Measurements from ENCODE around the gene LSAMP. TPM values are rescaled to one million over a fixed set of nuclear protein-coding genes. Genes with fewer than 3 reads are reported as not detected.

Gene LSAMP
- total and polyA plus RNA-seq, 2 of the 8 experiments (the other 6 are each of a cell fraction or from before 2014, with no cell fraction given): 1.8 to 5.7 TPM

DNA sequence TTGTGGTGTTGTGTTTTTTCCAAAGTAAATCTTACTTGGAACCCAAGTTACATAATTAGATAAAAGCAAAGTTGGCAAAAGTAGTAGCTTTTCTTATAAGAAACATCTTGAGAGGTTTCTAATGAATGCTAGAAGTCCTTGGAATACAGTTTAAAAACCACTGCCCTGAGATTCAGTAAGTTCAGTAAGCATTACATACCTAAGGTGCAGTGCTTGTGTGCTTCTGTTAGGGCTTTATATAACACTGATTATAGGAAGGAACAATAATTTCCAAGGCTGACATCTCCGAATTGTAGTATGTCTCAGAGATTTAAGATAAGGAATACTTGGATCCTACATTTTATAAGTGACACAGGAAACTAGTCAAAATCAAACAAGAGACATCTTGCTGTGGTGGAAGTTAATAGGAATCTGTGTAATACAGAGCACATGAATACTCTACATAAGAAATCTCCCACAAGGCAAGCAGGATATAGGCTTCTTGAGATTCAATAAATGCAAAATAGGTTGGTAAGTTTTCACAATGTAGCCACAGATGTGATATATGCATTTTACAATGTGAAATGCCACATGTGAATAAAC lies 268.2 kb downstream of the LSAMP start:
- Histone ChIP-seq H3K4me3 (ENCODE audit: extremely low read depth in 1 of 4, insufficient read depth in 2 of 4, low read depth in 3 of 4, low read length in 4 of 4) (no peak overlapping the region), H3K4ac (replicated peaks; ENCODE audit: insufficient read length, low read depth, low read length) (no peak overlapping the region), H3K56ac (replicated peaks; ENCODE audit: insufficient read length, low read depth, low read length) (no peak overlapping the region), H3K23ac (ENCODE audit: insufficient read length) (no peak overlapping the region), H2BK120ac (replicated peaks; ENCODE audit: low read depth, low read length) (no peak overlapping the region), H4K5ac (ENCODE audit: insufficient read length, low read depth, low read length) (no peak overlapping the region), H2AK5ac (ENCODE audit: low read depth, low read length) (no peak overlapping the region), H3K18ac (ENCODE audit: extremely low read depth, low read length) (no peak overlapping the region), H3K14ac (ENCODE audit: insufficient read length) (no peak overlapping the region), H3K79me1 (ENCODE audit: low read depth, low read length) (no peaks in the 10 kb centered on the region), H3K27ac (ENCODE audit: low read depth, low read length) (no peak overlapping the region), H2BK12ac (ENCODE audit: low read depth, low read length) (no peak overlapping the region), H4K8ac (ENCODE audit: extremely low read depth, insufficient read depth, low read length) (no peak overlapping the region), H3K9me3 (ENCODE audit: insufficient read depth in 2 of 2, low read depth in 1 of 2, low read length in 1 of 2) (no peaks in the 10 kb centered on the region), H3K79me2 (ENCODE audit: control insufficient read depth in 1 of 2, insufficient read depth in 2 of 2, low read length in 2 of 2) (no peaks in the 10 kb centered on the region), H2AFZ (ENCODE audit: low read length) (no peak overlapping the region), H4K20me1 (replicated peaks in 1 of 2; ENCODE audit: control insufficient read depth in 1 of 2, insufficient read depth in 2 of 2, low read length in 2 of 2) (no peaks in the 10 kb centered on the region), H3K4me1 (replicated peaks in 1 of 4; ENCODE audit: control insufficient read depth in 3 of 4, insufficient read depth in 4 of 4, low read length in 3 of 4) (0 out of 7 replicates have a peak, but pooled peaks cover 0 to 2% (median 0%) of the 10 kb centered on the region in 4 experiments), H3K36me3 (ENCODE audit: control insufficient read depth in 2 of 4, insufficient read depth in 4 of 4, low read length in 3 of 4) (no peaks in the 10 kb centered on the region), H3K4me2 (ENCODE audit: insufficient read depth in 1 of 2, low read depth in 2 of 2, low read length in 2 of 2) (no peak overlapping the region), H4K91ac (replicated peaks; ENCODE audit: insufficient read length, low read length) (no peak overlapping the region), H3K9ac (replicated peaks in 1 of 4; ENCODE audit: extremely low read depth in 1 of 4, low read depth in 3 of 4, low read length in 3 of 4) (no peak overlapping the region), H3K27me3 (replicated peaks in 1 of 4; ENCODE audit: control insufficient read depth in 3 of 4, extremely low read depth in 1 of 4, insufficient read depth in 3 of 4, low read length in 3 of 4) (no peaks in the 10 kb centered on the region), H3K23me2 (ENCODE audit: low read depth, low read length) (no peaks in the 10 kb centered on the region), H2BK15ac (ENCODE audit: low read length) (no peak overlapping the region), H2BK5ac (ENCODE audit: low read depth, low read length) (no peak overlapping the region), H2BK20ac (ENCODE audit: low read length) (no peak overlapping the region)
- FAIRE-seq: no peak
- ChIA-PET CTCF (ENCODE audit: partially characterized antibody) (no interaction called here), POLR2A (ENCODE audit: partially characterized antibody) (no interaction called here)
- 88% methylated on average over 1 of the region's 1 CpG; no CpG with 5 or more reads in 1 of the 2 experiments for WGBS, 2 experiments (ENCODE audit: extremely low coverage in 1 of 2, insufficient coverage in 1 of 2, insufficient read length in 1 of 2, insufficient replicate concordance in 2 of 2, low coverage in 1 of 2, low lambda C conversion rate in 2 of 2, missing lambda C conversion rate in 1 of 2)
- no peak for DNase-seq (ENCODE audit: low read depth in 1 of 2, low spot score in 2 of 2)
- TF ChIP-seq GABPA (IDR thresholded peaks at IDR 0.05; ENCODE audit: borderline replicate concordance, insufficient read depth, low read length): no peak

All from H1 (cell line).